GM21786 (cell line): ENCODE results near the gene NR2C2AP.
"Not testable (repeated sequence)": the region's sequence is repeated elsewhere in the genome, so short reads cannot be mapped to it uniquely, and the experiment has no call there.

Experiments used
- ATAC-seq: cut with Tn5 transposase; IDR thresholded peaks from one replicate; pipeline ENCODE4 v1.9.1; 2021; ENCODE audit not compliant: unreplicated experiment

NR2C2AP gene

DNA sequence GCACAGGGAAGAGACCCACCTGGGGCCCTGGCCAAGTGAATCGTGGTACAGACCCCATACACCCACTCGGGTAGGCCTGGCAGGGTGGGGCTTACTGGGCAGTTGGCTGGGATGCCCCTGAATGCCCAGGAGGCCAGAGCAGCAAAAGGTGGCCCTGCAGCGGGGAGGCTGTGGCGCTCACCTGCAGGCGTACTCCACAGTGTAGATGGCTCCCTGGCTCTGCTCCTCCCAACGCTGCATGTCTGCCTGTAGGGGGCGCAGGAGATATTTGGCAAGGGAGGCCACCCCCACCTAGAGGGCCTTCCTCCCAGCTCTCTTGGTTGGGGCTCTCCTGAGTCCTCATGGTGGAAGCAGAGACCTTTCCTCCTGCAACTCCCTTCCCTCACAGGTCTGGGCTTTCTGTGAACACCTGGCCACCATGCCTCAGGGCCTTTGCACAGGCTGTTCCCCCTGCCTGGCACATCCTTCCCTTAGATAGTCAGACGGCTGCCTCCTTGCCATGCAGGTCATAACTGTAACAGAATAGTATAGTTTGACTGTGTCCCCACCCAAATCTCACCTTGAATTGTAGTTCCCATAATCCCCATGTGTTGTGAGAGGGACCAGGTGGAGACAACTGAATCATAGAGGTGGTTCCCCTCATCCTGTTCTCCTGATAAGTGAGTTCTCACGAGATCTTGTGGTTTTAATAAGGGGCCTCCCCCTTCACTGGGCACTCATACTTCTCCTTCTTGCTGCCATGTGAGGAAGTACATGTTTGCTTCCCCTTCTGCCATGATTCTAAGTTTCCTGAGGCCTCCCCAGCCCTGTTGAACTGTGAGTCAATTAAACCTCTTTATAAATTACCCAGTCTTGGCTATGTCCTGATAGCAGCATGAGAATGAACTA is 17.1 kb downstream of the NR2C2AP start:
- ATAC-seq: no peak

DNA sequence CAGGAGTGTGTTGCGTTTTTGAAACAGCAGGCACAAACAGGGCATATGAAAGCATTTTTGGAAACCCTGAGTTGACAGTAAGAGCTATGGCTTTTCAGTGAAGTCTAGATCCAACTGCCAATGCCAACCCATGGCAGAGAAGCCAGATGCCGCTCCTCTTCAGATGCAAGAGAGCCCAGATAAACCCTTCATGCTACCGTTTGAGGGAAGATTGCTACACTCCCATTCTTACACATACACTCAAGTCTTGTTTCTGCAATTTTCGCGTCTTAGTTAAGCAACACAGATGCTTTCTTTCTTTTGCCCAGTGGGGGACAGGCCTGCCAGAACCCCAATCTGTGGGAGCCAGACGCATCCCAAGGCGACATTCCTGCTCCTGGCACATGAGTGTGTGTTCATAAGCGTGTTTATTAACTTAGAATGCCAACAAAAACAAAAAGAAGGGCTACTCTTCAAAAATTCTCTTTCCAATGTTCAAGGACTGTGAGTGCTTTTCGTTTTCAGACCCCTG is 21.7 kb downstream of the NR2C2AP start:
- ATAC-seq: no peak

DNA sequence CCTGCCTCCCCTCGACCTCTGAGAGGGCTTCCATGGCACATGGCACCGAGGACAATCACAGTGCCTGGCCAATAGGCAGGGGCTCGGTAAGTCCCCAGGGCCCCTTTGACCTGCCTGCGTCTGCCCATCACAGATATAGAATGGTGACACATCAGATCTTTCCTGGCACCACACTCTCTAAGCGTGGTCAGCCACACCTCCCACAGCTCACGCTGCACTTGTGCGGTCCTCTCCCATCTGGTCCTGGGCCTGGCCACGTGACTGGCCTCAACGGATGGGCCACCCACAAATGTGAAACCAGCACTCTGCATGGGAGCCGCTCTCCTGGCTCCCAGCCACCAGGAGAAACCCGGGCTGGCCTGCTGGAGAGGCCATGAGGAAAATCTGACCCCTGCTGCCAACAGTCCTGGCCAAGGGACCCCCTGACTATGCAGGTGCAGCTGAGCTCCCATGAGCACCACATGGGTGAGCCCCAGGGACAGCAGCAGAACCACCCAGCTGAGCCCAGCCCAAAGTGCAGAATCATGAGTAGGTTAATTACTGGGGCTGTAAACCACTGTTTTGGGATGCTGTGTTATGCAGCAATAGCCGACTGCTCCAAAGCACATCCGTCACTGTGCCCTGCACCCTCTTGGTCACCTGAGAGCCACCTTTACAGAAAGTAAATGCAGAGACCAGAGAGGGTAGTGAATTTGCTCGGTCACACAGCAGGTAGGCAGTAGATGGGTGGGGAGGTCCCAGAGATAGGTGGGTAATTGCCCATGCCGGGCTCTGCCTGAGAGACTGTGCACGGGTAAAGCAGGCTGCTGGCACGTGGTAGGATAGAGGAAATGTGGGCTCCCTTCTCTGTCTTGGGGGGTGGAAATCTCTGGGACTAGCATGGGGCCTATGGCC is 23.4 kb downstream of the NR2C2AP start:
- ATAC-seq: no peak

DNA sequence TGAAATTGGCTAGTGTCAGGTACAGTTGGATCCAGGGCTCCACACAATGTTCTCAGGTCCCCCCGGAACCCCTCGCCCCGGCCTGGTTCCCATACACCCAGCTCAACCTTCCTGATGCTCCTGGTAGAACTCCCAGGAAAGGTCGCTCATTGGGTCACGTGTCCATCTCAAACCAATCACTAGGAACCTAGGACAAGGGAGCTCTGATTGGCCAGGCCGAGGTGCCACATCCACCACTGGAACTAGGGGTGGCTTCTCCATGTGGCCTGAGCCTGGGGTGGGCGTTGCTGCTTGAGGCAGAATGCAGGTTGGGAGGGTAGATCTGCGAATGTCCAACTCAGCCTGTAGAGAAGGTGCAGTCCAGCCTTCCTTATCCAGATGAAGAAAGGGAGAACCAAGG is 26.3 kb downstream of the NR2C2AP start:
- no peak for ATAC-seq

DNA sequence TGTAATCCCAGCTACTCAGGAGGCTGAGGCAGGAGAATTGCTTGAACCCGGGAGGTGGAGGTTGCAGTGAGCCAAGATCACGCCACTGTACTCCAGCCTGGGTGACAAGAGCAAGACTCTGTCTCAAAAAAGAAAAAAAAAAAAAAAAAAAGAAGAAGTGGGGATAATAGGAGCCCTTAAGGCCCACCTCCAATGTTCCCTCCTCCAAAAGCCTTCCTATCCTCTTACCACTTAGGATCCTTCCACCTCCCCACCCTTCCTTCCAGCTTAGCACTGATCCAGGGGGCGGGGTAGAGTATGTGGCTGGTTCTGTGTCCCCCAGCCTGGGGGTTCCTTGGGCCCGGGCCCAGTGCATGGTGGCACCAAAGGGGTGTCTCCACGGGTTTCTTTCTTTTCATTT is 30.0 kb downstream of the NR2C2AP start:
- ATAC-seq: not testable (repeated sequence)

DNA sequence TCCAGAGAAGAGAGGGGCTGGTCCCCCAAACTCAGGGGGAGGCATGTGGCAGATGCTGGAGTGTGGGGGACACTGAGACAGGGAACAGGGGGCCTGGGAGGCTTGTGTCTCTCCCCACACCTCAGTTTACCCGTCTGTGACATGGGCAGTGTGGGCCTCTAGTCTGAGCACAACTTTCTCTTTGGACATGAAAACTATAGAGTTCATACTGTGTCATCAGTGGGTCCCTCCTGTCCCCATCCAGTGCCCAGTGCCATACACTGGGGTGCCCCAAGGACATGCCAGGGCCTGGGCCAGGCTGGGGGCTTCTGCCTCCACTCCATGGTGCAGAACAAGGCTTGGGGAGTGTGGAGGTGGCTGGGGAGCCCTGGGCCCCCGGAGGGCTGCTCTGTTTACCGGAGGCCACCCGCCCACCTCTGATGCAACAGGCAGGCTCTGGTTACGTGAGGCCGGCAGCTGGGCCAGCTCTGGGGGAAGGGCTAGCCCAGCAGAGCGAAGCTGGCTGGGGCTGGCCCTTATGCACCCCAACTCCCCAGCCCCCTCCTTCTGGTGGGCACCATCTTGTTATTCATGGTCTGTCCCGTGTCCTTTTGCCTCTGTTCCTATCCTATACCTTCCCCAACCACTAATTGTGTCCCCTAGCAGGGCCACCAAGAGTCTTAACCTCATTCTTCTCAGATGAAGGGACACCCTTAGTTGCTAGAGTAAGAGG is 31.2 kb downstream of the NR2C2AP start:
- no peak for ATAC-seq

DNA sequence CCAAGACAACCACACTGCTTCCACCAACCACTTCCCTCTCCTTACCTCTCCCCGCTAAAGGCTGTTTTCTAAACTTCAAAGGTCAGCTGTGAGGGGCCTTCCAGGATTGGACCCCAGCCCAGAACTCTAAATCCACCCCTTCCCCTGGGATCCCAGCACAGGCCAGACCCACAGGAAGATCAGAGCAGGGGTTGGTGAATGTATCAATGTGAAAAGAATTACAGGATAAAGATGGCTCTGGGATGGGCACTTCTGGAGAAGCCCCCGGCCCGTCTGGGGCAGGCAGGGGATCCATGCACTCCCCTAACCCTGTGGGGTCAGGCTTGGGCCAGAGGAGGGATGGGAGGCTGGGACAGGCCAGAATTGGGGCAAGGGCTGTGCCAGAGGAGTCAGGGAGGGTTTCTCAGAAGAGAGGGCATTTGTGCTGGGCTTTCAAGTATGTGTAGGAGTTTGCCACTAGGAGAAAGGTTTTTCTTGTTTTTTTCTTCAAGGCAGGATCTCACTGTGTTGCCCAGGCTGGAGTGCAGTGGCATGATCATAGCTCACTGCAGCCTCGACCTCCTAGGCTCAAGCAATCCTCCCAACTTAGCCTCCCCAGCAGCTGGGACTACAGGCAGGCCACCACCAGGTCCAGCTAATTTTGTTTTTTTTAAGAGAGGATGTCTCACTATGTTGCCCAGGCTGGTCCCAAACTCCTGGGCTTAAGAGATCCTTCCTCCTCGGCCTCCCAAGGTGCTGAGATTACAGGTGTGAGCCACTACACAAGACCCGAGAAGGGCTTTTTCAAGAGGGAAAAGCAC is 32.1 kb downstream of the NR2C2AP start:
- ATAC-seq: no peak

DNA sequence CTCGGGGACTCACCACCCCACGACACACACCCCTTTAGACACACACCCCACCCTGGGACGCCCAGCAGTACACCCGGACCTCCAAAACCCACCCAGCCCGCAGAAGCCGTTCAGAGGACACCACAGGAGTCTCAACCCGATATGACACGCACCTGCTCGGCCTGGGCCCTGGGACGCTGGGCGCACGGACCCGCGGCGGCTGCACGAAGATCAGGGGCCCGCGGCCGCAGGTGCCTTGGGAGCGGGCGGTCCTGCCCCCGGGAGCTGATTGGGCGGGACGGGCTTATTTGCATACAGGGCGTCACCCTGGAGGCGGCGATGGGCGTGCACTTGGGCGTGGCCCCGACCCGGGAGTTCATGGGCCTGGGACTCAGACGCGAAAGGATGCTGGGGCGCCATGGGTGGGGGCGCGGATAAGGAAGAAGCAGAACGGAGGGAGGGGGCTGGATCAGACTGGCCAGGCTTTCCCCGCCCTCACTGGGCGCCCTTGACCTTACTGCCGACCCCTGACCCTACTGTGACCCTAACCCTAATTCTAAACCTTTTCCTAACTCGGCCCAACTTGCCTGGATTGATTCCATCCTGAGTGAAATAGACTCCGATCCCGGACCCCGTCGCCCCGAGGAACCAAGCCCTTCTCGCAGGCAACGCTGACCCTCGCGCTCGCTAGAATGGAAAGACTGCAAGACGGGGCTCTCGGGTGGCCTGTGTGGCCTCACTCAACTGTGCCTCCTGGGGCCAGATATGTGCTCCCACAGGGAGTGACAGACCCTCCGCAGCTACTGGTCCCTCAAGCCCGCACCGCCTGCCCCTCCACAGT is 33.0 kb downstream of the NR2C2AP start, which contains the start of gene MEF2B:
Gene MEF2B (minus strand): TSS at position 211 of the 820 bp plus-strand sequence. CDS start 19,528 bp downstream, outside the sequence.
- peak; percentile 75 for ATAC-seq

DNA sequence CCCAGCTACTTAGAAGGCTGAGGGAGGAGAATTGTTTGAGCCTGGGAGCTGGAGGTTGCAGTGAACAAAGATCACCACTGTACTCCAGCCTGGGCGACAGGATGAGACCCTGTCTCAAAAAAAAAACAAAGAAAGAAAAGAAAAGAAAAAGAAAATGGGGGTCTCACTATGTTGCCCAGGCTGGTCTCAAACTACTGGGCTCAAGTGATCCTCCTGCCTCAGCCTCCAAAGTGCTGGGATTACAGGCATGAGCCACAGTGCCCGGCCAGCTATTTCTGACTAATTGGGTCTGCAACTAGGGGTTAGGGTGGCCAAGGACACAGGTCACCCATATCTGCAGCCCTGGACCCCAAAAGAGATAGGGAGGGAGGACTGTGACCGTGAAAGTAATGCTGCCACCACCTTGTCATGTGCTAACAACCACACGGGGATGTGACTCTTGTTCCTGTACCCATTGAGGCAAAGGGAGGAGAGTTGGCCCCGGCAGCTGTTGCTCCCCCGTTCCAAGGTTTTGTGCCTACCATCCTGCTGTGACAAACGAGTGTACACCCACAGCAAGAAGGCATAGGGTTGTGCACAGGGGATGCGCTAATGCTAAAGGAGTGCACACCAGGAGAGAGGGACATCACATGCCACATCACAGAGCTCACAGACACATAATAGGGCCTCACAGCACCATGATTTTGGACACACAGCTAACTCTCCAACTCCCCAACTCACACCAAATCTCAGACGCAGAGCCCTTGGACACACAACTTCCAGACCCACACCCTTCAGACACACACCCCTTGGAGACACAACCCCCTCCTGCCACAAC is 33.8 kb downstream of the NR2C2AP start:
- no peak for ATAC-seq

DNA sequence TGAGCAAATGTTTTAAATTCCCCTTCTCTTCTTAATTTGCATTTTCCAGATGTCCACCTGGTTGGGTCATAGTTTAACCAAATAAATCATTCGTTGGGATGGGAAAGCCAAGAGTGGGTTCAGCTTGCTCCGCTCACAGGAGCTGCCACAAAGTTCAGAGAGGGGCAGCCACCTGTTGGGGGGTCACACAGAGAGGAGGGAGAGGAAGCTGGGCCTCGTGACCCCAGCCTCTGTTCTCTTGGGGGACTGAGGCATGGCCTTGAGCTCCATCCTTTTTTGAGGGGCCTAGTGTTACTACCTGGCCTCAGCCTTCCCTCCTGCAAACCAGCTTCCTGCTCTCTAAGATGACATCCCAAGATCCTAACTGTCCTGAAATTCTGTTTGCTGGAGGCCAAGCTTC is 35.6 kb downstream of the NR2C2AP start:
- ATAC-seq: no peak

DNA sequence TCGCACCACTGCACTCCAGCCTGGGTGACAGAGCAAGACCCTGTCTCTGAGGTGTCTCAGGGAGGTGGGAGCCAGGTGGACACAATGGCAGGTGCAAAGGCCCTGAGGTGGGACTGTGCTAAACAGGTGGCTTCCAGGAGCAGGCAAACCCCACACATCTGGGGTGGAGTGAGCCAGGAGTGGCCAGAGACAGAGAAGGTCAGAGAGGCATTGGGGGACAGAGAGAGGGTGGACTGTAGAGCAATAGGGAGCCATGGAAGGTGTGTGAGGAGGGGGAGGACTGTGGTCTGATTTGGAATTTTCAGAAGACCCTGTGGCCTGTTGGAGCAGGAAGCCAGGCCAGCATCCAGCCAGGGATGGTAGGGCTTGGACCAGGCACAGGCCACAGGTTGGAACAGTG is 37.8 kb downstream of the NR2C2AP start:
- ATAC-seq: no peak

DNA sequence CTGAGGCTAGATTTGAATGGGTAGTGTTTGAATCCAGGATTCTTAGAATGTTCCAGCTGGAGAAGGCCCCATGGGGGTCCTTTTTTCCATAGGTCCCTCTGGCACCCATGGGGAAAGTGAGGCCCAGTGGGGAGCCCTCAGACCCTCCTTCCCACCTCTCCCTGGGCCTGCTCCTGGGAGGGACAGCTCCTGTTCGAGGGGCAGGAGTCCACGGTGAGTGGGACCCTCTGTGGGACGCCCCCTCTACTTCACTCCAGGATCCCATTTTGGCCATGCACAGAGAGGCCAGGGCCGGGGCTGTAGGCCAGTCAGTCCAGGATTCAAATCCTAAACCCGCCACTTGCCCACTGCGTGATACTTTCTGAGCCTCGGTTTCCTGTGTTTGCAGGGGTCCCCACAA is 40.7 kb downstream of the NR2C2AP start:
- no peak for ATAC-seq

DNA sequence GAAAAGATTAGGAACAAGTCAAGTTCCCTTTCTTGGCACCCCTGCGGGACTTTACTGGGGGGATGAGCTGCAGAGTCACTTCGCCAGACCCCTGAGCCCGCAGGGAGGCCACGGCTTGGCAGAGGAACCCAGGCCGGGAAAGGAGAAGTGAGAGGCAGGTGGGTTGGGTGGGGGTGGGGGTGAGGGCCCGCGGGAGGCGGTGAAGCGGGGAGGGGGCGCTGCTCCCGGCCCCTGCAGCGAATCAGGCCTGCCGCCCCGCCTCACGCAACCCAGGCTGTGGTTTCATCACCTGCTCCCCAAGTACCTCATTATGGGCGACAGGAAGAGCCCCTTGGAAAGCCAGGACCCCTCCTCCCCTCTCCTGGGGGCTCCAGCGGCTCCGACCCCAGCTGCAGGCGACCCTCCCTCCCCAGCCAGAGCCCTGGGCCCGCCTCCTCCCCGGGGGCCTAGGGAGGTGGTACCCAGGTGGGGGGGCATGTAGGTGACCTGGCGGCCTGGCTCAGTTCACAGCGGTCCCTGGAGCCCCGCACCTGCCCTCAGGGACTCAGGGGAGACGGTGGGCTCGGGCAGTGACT is 42.7 kb downstream of the NR2C2AP start:
- ATAC-seq: no peak

DNA sequence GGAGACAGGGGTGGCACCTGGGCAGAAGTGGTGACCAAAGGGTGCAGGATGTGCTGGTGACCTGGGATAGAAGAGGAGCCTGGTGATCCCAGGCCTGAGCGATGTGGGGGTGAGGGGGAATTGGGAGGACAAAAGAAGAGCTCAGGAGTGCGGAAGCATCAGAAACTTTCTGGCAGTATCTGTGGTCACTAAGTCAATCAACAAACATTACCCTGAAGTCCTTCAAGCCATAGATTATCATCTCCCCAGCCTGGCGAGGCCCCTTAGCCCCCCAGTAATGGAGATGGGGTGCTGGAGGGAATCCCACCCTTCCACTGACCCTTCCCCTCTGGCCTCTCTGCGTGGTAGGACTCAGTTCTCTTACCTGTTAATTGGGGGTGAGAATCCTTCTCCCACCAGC is 43.7 kb downstream of the NR2C2AP start:
- no peak for ATAC-seq

DNA sequence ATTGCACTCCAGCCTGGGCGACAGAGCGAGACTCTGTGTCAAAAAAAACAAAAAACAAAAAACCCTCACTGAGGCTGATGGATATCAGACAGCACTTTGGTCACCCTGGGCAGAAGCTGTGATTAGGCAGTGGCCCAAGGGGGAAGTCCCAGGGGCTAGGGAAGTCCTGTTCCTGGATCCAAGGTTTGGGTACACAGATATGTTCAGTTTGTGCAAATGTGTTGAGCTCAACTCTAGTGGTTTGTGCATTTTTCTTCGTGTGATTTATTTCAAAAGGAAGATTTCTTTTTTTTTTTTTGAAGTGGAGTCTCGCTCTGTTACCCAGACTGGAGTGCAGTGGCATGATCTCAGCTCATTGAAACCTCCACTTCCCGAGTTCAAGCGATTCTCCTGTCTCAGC is 45.4 kb downstream of the NR2C2AP start:
- no peak for ATAC-seq

DNA sequence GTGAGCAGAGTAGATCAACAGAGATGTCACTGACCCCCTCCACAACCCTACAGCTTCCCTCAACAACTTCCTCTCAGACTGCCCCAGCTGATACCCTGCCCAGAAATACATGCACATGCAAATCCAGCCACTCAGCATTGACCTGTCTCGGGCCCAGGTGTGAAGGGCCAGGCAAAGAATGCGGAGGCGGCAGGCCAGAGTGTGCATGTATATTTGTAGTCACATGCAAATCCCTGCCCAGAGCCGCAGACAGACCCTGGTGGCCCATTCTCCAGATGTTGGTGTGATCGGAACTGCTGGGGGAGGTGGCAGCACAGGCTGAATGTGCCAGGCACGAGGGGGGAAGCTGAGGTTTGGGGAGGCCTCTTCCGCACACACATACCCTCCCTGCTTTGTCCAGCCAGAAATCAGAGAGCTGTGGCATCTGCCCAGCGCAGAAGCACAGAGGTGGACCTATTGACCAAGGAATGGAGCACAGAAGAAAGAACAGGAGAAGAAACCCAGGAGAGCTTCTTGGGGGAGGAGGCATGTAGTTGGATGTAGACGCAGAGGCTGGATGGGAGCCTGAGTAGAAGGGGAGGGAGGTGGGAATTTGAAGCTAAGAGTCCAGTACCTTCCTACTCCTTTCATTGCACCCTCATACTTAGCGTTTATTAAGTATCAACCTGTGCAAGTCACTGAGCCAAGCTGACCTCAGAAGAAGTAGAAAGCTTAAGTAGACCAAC is 47.6 kb downstream of the NR2C2AP start:
- ATAC-seq: no peak

DNA sequence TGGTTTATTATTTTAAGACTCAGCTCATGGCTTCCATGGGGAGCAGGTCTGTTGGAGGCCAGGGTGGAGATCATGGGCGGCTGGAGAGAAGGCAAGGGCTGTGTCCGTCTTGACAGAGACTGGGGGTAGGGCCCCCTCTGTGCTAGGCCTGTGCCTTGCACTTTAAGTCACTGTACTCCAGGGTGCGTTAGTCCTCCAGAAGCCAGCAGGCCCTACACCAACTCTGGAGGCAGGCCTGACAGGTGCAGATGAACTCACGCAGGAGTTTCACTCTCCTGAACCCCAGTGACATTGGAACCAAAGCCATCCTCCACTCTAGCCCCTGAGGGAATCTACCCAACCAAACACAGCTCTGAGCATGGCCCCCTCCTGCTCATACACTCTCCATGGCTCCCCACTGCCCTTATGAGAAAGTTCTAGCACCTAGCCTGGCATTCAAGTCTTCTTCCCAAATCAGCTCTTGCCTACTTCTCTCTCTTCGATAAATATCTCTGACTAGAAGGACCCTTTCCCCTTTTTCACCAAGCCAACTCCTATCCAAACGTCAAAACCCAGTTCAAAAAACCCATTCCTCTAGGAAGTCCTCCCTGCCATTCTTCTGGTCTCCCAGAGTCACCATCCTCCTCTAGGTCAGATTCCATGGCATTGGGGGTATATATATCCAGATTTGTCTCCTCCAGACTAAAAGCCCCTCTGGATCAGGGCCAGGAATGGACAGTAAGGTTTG is 48.3 kb downstream of the NR2C2AP start:
- ATAC-seq: no peak
